ENCODE data around the gene SERPINA6. TPM values are rescaled to one million over a fixed set of nuclear protein-coding genes. Genes with fewer than 3 reads are reported as not detected.
A peak's percentile ranks its signal among the peaks of the same experiment; 100 is the strongest.

Gene SERPINA6
- total RNA-seq, 2 donors from 2014 or later = not detected

GRCh38 chr14:94341656-94342333 lies 18.7 kb upstream of the SERPINA6 start:
- Mint-ChIP-seq H3K27ac (peak overlapping the region; percentile 1 to 22), H3K9me3 (peaks cover 13 to 17% of the 10 kb centered on the region in 2 donors), H3K36me3 (peaks cover 17% of the 10 kb centered on the region in 2 donors)
- ATAC-seq = no peak
- DNase-seq (ENCODE audit: low spot score in 2 of 2) = no peak

- Mint-ChIP-seq H3K36me3 (peaks cover 13 to 17% of the 10 kb centered on the region in 2 donors), H3K9me3 (peaks cover 13% of the 10 kb centered on the region in 2 donors), H3K27ac (no peak overlapping the region)
- DNase-seq (ENCODE audit: low spot score in 2 of 2) (no peak), ATAC-seq (no peak)
Measured at GRCh38 chr14:94340533-94340932, 17.4 kb upstream of the SERPINA6 start.

- ATAC-seq (peak in 1 of 2 donors; percentile 13), DNase-seq (ENCODE audit: low spot score in 2 of 2) (no peak)
- H3K36me3 Mint-ChIP-seq = peaks cover 12 to 13% of the 10 kb centered on the region in 2 donors
- peak overlapping the region in 1 of 2 donors; percentile 53 for H3K27ac Mint-ChIP-seq
- peaks cover 13% of the 10 kb centered on the region in 2 donors for H3K9me3 Mint-ChIP-seq
Measured at GRCh38 chr14:94338023-94338422, 14.9 kb upstream of the SERPINA6 start.

- DNase-seq (ENCODE audit: low spot score in 2 of 2) (no peak), ATAC-seq (peak; percentile 28 to 60)
- H3K36me3 Mint-ChIP-seq = peaks cover 12 to 13% of the 10 kb centered on the region in 2 donors
- peaks cover 13% of the 10 kb centered on the region in 2 donors for H3K9me3 Mint-ChIP-seq
- H3K27ac Mint-ChIP-seq = no peak overlapping the region
Measured at GRCh38 chr14:94337274-94337673, 14.1 kb upstream of the SERPINA6 start.

- no peak for DNase-seq (ENCODE audit: low spot score in 2 of 2)
- ATAC-seq = no peak
- H3K36me3 Mint-ChIP-seq = no peaks in the 10 kb centered on the region
- H3K9me3 Mint-ChIP-seq = no peaks in the 10 kb centered on the region
- H3K27ac Mint-ChIP-seq = no peak overlapping the region
Measured at GRCh38 chr14:94334872-94335271, 11.7 kb upstream of the SERPINA6 start.

GRCh38 chr14:94332587-94332986 lies 9.5 kb upstream of the SERPINA6 start:
- ATAC-seq (no peak), DNase-seq (ENCODE audit: low spot score in 2 of 2) (no peak)
- H3K27ac Mint-ChIP-seq = no peak overlapping the region
- no peaks in the 10 kb centered on the region for H3K36me3 Mint-ChIP-seq
- no peaks in the 10 kb centered on the region for H3K9me3 Mint-ChIP-seq

- H3K27ac Mint-ChIP-seq = no peak overlapping the region
- DNase-seq (ENCODE audit: low spot score in 2 of 2) = no peak
- no peak for ATAC-seq
- no peaks in the 10 kb centered on the region for H3K9me3 Mint-ChIP-seq
- H3K36me3 Mint-ChIP-seq = no peaks in the 10 kb centered on the region
Measured at GRCh38 chr14:94332063-94332583, 9.0 kb upstream of the SERPINA6 start.

- Mint-ChIP-seq H3K27ac (no peak overlapping the region), H3K9me3 (no peaks in the 10 kb centered on the region), H3K36me3 (no peaks in the 10 kb centered on the region)
- ATAC-seq (no peak), DNase-seq (ENCODE audit: low spot score in 2 of 2) (no peak)
Measured at GRCh38 chr14:94331462-94331861, 8.3 kb upstream of the SERPINA6 start.

- Mint-ChIP-seq H3K9me3 (no peaks in the 10 kb centered on the region), H3K27ac (no peak overlapping the region), H3K36me3 (no peaks in the 10 kb centered on the region)
- no peak for DNase-seq (ENCODE audit: low spot score in 2 of 2)
- ATAC-seq = no peak
Measured at GRCh38 chr14:94330857-94331256, 7.7 kb upstream of the SERPINA6 start.

- DNase-seq (ENCODE audit: low spot score in 2 of 2) (no peak), ATAC-seq (no peak)
- Mint-ChIP-seq H3K27ac (no peak overlapping the region), H3K9me3 (no peaks in the 10 kb centered on the region), H3K36me3 (no peaks in the 10 kb centered on the region)
Measured at GRCh38 chr14:94330432-94330831, 7.3 kb upstream of the SERPINA6 start.

GRCh38 chr14:94329857-94330256 lies 6.7 kb upstream of the SERPINA6 start:
- H3K27ac Mint-ChIP-seq = no peak overlapping the region
- ATAC-seq (no peak), DNase-seq (ENCODE audit: low spot score in 2 of 2) (no peak)
- H3K36me3 Mint-ChIP-seq = no peaks in the 10 kb centered on the region
- H3K9me3 Mint-ChIP-seq = no peaks in the 10 kb centered on the region

- H3K27ac Mint-ChIP-seq = no peak overlapping the region
- DNase-seq (ENCODE audit: low spot score in 2 of 2) = no peak
- no peaks in the 10 kb centered on the region for H3K36me3 Mint-ChIP-seq
- no peaks in the 10 kb centered on the region for H3K9me3 Mint-ChIP-seq
- ATAC-seq = no peak
Measured at GRCh38 chr14:94328196-94328595, 5.1 kb upstream of the SERPINA6 start.

- DNase-seq (ENCODE audit: low spot score in 2 of 2) (no peak), ATAC-seq (no peak)
- H3K27ac Mint-ChIP-seq = peak overlapping the region in 1 of 2 donors; percentile 12
- no peaks in the 10 kb centered on the region for H3K9me3 Mint-ChIP-seq
- H3K36me3 Mint-ChIP-seq = no peaks in the 10 kb centered on the region
Measured at GRCh38 chr14:94321421-94322271, 1.5 kb downstream of the SERPINA6 start.

- Mint-ChIP-seq H3K27ac (no peak overlapping the region), H3K9me3 (no peaks in the 10 kb centered on the region), H3K36me3 (no peaks in the 10 kb centered on the region)
- ATAC-seq (no peak), DNase-seq (ENCODE audit: low spot score in 2 of 2) (no peak)
Measured at GRCh38 chr14:94320243-94320642, 2.9 kb downstream of the SERPINA6 start.

GRCh38 chr14:94317259-94317658 lies 5.9 kb downstream of the SERPINA6 start:
- H3K27ac Mint-ChIP-seq = no peak overlapping the region
- H3K9me3 Mint-ChIP-seq = no peaks in the 10 kb centered on the region
- no peak for DNase-seq (ENCODE audit: low spot score in 2 of 2)
- H3K36me3 Mint-ChIP-seq = no peaks in the 10 kb centered on the region
- no peak for ATAC-seq

- DNase-seq (ENCODE audit: low spot score in 2 of 2) = no peak
- Mint-ChIP-seq H3K9me3 (no peaks in the 10 kb centered on the region), H3K36me3 (no peaks in the 10 kb centered on the region), H3K27ac (no peak overlapping the region)
- no peak for ATAC-seq
Measured at GRCh38 chr14:94316692-94317091, 6.4 kb downstream of the SERPINA6 start.

GRCh38 chr14:94314890-94315289 lies 8.2 kb downstream of the SERPINA6 start:
- no peak for DNase-seq (ENCODE audit: low spot score in 2 of 2)
- no peak for ATAC-seq
- Mint-ChIP-seq H3K9me3 (no peaks in the 10 kb centered on the region), H3K27ac (no peak overlapping the region), H3K36me3 (no peaks in the 10 kb centered on the region)
